DMS153 (cell line): Measurements from ENCODE around the gene LRGUK.
"Not testable (repeated sequence)": the region's sequence is repeated elsewhere in the genome, so short reads cannot be mapped to it uniquely, and the experiment has no call there.

Experiments used
- DNase-seq: peaks from one replicate; lab custom pipeline; 2025; lab: John Stamatoyannopoulos, UW

LRGUK gene

DNA sequence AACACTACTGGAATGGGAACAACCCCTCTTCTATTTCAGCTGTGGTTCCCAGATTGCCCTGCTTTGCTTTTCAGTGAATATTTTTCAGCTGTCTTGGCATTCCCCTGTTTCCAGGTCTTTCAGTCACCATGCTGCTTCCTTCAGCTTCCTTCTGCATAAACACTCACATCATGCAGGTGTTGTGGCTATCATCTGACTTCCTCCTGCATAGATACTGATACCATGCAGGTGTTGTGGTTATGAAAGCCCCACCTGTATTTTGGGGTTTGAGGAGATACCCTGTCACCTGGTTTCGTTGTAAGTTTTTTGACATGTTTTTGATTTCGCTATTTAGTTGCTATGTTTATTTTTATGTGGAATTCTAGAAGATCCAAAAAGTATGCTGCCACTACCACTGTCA, 118.1 kb downstream of the LRGUK start:
- no peak for DNase-seq

DNA sequence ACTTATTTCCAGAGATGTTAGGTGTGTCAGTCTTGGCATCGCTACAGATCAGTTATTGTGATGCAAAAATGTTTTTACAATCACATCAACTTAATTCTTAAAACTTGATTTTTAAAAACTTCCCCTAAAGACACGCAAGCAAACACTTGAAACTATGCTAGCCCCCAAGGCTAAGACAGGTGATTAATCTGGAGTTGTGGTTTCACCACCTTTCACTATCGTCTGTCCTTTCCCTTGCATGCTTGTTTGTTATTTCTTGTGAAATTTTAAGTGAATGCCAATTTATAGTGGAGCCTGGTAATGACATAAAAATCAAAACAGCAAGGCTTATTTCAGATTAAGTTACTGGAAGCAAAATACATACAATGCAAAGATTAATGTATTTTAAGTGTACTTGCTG, 119.2 kb downstream of the LRGUK start:
- no peak for DNase-seq

DNA sequence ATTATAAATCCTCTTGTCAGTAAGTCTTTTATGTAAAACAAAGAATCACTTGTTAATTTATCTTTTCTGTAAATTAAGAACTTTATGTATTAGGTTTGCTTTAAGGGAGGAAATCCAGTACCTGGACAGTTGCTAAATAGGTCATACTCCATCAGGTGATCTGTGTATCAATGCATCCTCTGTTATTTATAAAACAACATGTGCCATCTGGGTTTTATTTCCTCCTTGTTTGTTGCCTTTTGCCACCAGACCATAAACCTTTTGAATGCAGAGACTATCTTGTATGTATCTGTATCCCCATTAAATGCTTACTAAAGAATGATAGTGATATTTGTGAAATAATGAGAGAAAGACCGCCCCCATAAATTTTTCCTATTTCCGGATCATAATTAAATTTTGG, 119.6 kb downstream of the LRGUK start:
- no peak for DNase-seq

DNA sequence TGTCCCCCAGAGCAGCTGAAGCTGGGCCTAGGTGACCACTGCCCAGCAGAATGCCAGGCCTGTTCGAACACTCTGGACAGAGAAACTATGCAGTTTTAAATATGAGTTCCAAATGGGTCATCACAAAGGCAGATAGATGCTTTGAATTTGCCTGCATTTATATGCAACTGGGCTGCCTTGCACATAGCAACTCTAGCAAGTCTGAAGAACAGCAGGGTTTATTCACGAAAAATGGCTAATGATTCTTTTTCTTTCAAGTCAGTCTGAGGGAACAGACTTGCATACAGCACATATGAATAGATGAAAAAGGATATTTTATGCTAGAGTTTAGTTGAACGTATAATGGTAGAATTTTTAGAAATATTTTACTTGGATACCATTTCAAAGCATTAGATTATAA, 121.1 kb downstream of the LRGUK start:
- no peak for DNase-seq

DNA sequence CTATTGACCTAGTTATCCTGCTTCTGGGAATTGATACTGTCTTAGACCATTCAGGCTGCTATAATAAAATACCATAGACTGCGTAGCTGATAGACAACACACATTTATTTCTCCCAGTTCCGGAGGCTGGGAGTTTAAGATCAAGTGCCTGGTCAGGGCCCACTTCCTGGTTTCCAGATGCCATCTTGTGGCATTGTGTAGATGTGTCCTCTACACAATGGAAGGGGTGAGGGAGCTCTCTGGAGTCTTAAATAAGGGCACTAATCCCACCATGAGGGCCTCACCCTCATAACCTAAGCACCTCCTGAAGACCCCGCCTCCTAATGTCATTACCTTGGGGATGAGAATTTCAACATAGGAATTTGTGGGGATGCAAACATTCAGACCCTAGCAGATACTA, 127.2 kb downstream of the LRGUK start:
- no peak for DNase-seq

DNA sequence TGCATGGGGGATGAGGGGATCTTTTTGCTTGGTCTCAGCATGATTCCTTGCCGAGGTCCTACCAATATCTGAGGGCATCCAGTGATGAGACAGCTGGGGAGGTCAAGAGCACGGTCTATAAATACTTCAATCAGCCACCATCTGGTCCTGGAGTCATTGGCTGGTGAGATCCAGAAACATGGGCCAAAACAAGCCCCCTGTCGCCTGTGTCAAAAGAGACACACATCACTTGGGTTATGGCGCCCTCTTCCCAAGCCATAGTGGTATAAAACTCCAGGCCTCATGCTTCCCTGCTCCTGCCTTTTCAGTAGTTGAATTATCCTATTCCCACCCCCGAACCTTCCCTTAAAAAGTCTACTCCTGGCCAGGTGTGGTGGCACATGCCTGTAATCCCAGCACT, 128.7 kb downstream of the LRGUK start:
- no peak for DNase-seq

DNA sequence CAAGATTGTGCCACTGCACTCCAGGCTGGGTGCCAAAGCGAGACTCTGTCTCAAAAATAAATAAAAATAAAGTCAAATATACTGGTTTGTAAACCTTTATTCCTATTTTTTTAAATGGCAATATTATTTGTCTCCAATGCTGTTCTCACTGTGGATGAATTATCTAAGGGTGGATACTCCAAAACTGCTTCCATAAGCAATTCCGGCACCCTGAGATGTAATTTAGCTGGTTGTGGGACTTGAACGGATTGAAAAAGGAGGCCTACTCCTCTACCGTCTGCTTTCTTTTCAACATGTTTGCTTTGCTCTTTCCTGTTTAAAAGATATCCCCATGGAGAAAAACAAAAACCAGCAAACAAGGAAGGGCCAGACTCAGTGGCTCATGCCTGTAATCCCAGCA, 135.2 kb downstream of the LRGUK start:
- DNase-seq: peak; percentile 7

DNA sequence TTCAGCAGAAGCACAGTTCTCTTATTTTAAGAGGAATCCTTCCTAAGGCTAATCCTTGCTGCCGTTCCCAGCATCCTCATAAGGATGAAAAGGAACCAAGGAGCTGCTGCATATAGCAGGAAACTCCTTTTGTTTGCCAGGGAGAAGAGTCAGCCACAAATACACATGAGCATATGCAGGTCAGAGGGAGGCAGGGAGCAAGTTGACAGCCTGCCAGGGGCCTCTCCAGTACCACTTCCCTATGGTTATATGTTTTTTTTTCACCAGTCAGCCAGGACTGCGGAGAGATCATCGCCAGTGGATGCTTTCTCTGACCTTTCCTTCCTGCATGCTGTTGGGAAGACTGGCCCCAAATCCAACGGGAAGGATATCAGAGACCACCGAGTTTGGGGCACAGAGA, 149.8 kb downstream of the LRGUK start:
- DNase-seq: peak; percentile 2

DNA sequence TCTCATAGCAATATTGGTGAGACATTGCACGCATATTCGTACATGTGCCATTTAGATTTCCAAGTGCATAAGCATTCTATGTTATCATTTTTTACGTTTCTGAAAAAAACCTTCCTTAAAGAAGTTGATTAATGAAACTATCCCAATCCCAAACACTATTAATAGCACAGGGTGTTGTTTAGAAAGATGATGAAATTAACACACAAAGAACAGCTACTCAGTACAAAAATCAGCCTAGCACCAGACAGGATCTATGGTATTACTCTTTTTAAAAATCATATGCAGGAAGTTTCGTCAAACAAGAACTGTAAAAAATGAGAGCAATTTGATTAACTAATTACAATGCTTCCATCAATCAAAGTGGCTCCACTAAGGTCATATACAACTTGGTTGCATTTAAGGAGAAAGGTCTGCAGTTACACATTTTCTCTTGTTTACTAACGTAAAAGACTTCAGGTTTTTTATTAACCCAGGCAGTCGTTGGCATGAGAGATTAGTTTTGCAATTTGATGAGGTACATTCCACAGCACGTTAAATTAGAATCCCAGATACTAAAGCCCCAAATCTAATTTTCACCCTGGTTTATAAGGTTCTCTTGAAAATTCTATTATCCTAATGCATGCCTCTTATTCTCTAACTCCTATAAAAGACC, 151.5 kb downstream of the LRGUK start:
- no peak for DNase-seq

DNA sequence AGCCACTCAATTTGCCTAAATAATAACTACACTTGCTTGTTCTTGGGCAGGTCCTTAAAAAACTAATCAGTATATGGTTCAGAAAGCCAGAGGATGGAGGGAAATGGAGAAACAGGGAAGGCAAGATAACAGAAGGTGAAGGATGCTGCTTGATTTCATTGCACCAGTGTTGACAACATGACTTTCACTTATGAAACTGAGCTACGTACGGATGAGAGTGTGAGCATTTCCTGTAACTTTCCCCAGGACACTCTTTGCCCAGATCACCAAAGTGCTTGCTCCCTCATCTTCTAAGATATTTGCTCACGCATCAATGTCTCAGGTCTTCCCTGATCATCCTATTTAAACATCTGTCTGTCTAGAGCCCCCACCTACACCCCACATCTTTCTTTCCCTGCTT, 152.2 kb downstream of the LRGUK start:
- DNase-seq: no peak

DNA sequence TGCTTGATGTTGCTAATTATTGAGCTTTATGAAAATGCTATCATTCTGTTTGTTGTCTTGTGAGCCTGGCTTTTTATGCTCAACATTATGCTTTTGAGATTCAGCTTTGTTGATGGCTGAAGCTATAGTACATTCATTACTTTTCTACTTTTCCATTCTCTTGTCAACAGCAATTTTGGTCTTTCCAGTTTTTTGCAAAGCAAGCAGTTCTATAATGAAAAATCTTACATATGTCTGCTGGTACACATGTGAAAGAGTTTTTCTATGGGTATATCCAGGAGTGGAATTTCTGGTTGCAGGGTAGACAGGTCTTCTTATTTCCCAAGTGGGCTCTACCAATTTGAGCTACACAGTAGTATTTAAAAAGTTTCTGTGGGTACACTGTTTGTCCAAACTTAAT, 152.8 kb downstream of the LRGUK start:
- no peak for DNase-seq

DNA sequence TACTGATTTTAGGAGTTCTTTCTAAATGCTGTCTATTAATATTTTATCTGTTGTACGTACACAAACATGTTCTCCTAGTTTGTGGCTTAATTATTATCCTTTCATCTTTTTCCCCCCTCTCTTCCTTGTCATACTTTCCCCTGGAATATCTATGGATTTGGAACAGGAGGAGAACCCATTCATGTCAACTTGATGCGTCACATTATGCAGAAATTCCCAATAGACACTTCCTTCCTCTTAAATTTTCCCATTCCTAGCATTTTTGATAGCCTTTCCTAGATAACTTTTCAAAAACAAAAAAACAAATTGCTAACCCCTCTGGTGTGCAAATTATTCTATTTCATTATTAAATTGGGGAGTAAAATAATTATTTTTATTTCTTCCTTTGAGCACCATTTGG, 153.4 kb downstream of the LRGUK start:
- no peak for DNase-seq

DNA sequence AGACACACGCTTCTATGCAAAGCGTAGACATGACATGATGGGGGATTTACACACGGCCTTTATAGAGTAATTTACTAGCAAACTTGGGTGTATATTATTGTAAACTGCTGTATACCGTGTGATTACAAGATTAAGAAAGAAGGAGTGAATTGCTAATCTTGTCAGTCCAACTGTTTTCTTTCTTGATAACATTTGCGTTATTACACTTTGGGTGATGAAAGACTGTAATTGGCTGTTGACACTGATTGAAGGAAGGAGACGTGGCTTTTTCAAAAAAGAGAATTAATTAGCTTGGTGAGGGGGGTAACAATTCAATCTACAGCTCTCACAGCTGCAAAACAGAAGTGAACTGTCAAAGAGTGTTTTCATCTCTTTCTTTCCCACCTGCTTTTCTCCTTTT, 156.9 kb downstream of the LRGUK start:
- no peak for DNase-seq

DNA sequence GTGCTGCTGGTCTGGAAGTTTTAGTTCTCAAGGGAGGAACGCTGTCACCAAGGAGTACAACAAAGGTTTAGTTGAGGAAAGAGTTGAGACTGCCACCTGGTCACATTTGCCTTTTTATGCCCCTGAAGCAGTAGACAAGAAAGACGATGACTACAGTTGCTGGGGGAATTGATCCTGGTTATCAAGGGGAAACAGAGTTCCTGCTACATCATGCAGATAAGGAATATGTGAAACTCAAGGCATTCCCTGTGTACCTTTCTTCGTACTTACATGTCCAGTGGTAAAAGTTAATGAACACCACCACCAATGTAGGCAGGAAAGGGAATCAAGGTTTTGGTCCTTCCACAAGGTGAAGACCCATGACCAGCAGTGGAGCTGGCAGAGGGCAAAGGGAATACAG, 157.8 kb downstream of the LRGUK start:
- DNase-seq: no peak

DNA sequence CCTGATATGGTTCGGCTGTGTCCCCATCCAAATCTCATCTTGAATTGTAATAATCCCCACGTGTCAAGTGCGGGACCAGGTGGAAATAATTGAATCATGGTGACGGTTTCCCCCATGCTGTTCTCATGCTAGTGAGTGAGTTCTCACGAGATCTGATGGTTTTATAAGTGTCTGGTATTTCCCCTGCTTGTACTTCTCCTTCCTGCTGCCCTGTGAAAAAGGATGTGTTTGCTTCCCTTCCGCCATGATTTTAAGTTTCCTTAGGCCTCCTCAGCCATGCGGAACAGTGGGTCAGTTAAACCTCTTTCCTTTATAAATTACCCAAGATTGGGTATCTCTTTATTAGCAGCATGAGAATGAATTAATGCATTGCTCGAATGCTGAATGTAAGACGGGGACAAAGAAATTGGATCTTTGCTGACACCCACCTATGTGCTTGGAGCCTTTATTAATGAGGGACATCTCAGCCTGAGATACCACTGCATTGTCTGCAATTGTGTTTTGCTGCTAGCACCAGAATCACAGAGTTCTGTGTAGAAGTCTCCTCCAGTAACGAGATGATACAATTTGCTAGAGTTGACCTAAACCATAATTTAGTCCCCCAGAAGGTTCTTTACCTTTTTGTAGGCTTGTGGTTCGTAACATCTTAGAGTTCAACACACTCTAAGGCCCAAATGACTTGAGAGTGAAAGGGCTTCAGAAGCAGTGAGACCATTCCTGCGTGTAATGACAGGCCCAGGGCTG, 160.9 kb downstream of the LRGUK start:
- DNase-seq: no peak

DNA sequence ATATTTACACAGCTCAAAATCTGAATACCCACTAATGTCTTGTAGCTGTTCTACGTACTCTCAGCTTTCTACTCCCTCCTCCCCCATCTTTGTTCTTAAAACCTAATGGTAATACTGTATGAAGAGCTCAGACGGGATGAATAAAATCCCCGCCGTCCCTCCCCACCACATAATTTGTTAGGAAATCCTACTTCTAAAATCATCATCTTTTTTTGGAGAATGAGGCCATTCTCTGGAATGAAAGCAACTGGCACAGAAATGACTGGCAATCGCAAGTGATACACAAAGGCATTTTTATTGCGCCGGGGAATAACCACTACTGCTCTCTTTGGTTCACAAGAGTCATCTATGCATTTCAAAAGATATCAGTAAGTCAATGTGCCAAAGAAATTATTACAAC, 162.3 kb downstream of the LRGUK start:
- DNase-seq: no peak

DNA sequence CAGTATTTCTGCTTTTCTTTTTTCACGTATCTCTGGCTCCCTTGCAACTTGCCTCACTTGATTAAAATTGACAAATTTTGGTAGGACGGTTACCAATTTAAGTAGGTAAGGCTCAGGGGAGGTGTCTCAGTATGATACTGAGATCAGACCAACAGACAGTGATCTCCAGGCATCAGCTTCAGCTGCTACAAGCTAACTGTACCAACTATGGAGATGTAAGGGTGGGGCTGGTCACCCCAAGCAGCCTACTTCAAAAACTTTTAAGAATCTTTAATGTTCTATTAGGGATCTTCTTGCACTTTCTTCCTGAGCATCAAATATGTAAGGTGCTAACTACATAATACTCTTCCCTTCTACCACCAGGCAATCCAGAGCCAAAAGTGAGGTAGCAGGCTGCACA, 162.7 kb downstream of the LRGUK start:
- no peak for DNase-seq

DNA sequence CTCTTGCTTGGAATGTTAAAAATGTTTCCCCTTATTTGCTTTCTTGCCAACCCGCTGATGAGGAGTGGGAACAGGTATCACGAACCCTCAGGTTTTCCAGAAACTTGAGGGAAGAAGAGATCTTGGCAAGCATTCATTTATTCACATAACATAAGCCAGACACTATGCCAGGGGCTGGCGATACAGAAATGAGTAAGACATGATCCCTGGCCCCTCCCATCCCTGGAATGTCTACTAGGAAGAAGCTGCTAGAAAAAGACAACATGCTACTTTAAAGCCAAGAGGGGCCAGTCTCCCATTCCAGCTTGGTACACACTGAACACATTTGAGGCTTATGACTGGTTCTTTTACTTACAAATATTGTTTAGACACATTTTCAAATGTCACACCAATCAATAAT, 163.1 kb downstream of the LRGUK start:
- no peak for DNase-seq

DNA sequence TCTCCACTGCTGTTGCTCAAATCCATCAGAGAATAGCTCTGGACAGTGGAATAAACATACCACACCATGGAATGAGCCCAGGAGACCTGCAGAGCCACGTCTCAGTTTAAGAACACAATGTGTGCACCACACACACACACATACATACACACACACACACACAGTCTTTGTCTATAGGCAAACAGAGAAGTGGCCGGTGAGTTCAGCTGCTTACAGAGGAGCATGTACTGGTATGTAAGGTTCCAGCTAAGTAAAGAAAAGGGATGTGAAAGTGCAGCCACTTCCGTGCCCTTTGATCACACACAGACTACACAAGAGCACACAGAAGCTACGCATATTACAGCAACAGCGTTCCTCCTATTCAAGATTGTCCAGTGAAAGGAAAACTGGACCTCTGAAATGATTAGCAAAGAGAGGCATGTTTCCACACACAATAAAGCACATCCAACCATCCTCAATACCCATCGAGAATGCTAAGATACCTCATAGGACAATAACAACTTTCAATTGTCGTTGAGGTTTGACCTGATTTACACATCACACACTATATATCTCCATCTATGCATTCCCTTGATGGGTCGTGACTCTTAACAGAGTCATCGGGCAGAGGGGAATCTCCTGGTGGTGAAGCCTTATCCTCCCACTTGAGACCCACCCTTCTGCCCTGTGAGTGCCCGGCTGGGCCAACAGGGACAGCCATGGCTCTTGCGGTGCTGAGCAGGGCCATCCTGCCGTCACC, 166.0 kb downstream of the LRGUK start:
- DNase-seq: no peak

DNA sequence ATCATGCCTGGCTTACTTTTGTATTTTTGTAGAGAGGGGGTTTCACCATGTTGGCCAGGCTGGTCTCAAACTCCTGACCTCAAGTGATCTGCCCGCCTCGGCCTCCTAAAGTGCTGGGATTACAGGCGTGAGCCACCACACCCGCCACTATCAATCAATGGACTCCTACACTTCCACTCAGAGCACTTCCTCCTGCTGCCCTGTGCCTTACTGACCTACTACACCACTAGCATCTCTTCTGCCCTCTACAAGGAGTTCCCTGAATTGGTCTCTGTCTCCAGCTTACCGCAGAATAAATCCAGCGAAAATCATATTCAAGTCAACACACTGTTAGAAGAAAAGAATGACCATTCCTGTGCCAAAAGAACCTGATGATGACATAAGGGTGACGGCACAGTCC, 168.8 kb downstream of the LRGUK start:
- DNase-seq: not testable (repeated sequence)

DNA sequence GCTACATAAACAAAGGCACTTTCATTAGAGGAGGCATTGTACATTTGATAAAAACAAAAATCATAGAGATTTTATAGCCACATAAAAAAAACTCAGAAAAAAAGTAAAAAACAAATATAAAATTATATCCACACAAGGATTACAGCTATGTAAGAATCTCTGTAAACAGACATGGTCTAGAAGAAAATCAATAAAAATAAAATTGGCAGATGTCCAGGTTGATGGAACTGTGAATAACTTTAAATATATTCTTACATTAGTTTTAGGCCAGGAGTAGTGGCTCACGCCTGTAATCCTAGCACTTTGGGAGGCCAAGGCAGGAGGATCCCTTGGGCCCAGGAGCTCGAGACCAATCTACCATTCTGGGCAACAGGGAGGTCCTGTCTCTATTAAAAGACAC, 170.3 kb downstream of the LRGUK start:
- no peak for DNase-seq

DNA sequence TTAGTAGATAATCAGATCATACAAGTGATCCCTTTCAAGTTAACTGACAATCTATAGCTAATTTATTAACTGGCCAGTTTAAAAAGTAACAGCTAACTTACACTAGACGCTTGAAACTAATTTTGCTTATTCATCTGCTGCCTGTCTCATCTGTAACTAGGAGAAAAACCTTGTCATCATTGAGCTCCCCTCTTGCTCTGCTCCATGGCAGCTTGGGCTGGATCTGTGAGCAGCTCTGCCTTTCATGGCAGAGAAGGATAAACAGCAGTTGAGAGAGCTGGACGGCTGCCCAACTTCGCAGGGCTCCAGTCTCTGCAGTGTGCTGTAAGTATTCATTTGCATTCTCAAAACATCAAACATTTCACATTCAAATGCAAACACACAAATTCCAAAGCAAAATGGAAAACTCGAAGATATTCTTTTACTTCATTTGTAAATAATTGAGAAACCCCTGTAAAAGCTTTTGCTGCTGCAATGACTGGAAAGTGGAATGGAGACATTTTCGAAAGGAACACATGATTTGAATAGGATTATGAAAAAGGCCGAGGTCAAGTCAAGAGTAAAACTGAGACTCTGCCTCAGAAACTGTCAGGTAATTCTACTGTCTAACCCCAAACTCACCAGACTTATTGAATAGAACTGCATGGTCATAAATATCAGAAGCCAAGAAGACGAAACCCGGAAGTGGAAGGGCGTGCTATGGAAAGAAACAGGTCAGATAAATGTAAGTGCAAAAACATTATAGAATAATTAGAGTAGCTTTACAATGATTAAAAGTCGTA, 172.0 kb downstream of the LRGUK start:
- no peak for DNase-seq

DNA sequence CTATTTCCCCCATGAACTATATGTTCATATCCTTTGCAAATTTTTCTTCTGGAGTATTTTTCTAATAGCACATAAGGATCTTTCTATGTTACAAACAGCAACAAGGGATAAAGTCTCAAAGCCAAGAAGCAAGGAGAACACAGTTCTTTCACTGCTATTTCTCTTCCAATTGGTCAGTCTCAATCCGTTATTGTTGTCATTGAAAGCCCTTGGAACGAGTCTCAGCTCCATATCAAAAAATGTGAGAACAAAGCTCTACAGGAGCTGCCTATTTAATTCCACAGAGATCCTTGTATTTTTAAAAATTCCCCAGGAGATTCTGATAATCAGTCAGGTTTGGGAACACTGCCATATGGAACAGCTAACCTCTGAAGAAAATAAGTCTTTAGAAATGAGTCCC, 173.8 kb downstream of the LRGUK start:
- no peak for DNase-seq
